Stimulated activated CD8-positive, alpha-beta memory T cell treated with anti-CD3 and anti-CD28 coated beads, Interleukin-2, amount 100 ng/mL, for 1 hour (primary cell): Measurements from ENCODE around the gene MAP2K2.

ENCODE experiments used
- DNase-seq, 2 donors: peaks; one replicate each; pipeline ENCODE4 v3.0.0-alpha.2; 2020; ENCODE audit warnings: low read depth in 2 of 2

MAP2K2 gene

GRCh38 chr19:4060621-4061177 lies 63.2 kb downstream of the MAP2K2 start:
- no peak for DNase-seq

- DNase-seq, result peak; percentile 54 to 57
These were observed 63.9 kb downstream of the MAP2K2 start for GRCh38 chr19:4059891-4060620.

- DNase-seq, result no peak
These were observed 64.5 kb downstream of the MAP2K2 start for GRCh38 chr19:4059453-4059871.

- DNase-seq, result no peak
These were observed 65.0 kb downstream of the MAP2K2 start for GRCh38 chr19:4058693-4059452.

- peak; percentile 49 to 50 for DNase-seq
These were observed 65.8 kb downstream of the MAP2K2 start for GRCh38 chr19:4057931-4058692.

- no peak for DNase-seq
These were observed 68.7 kb downstream of the MAP2K2 start for GRCh38 chr19:4055209-4055552.

- DNase-seq, result no peak
These were observed 69.3 kb downstream of the MAP2K2 start for GRCh38 chr19:4054441-4055208.

GRCh38 chr19:4053423-4054324 lies 70.2 kb downstream of the MAP2K2 start:
- DNase-seq, result no peak

- DNase-seq, result no peak
These were observed 70.9 kb downstream of the MAP2K2 start for GRCh38 chr19:4052993-4053422.

GRCh38 chr19:4052114-4052992 lies 71.6 kb downstream of the MAP2K2 start:
- no peak for DNase-seq

GRCh38 chr19:4051175-4052101 lies 72.5 kb downstream of the MAP2K2 start:
- DNase-seq, result no peak

- DNase-seq, result no peak
These were observed 74.5 kb downstream of the MAP2K2 start for GRCh38 chr19:4049432-4049831.

GRCh38 chr19:4046946-4047683 lies 76.8 kb downstream of the MAP2K2 start:
- DNase-seq, result no peak

- no peak for DNase-seq
These were observed 77.6 kb downstream of the MAP2K2 start for GRCh38 chr19:4046362-4046691.

GRCh38 chr19:4045597-4046361 lies 78.1 kb downstream of the MAP2K2 start:
- DNase-seq, result no peak

GRCh38 chr19:4044990-4045465 lies 78.9 kb downstream of the MAP2K2 start:
- no peak for DNase-seq
